VCaP (cell line): ENCODE data around the gene TSC1.
"Not testable (repeated sequence)": the region's sequence is repeated elsewhere in the genome, so short reads cannot be mapped to it uniquely, and the experiment has no call there.

Source experiments
- H3K27ac ChIP-seq: fragments of 450-650 bp; 2 replicates; pipeline ENCODE4 v1.5.1; 2017
- TF ChIP-seq, protein P1 (sequence below): fragments of 450-650 bp; conservative IDR thresholded peaks from 2 replicates; pipeline ENCODE4 v1.5.1; 2017; ENCODE audit warnings: mild to moderate bottlenecking, moderate library complexity

Gene TSC1

GRCh38 chr9:132944294-132945185, at the start of gene TSC1:
Gene TSC1 (minus strand): TSS chr9:132944616. CDS start chr9:132928872, 15,744 bp downstream.
- TF ChIP-seq, protein P1, sequence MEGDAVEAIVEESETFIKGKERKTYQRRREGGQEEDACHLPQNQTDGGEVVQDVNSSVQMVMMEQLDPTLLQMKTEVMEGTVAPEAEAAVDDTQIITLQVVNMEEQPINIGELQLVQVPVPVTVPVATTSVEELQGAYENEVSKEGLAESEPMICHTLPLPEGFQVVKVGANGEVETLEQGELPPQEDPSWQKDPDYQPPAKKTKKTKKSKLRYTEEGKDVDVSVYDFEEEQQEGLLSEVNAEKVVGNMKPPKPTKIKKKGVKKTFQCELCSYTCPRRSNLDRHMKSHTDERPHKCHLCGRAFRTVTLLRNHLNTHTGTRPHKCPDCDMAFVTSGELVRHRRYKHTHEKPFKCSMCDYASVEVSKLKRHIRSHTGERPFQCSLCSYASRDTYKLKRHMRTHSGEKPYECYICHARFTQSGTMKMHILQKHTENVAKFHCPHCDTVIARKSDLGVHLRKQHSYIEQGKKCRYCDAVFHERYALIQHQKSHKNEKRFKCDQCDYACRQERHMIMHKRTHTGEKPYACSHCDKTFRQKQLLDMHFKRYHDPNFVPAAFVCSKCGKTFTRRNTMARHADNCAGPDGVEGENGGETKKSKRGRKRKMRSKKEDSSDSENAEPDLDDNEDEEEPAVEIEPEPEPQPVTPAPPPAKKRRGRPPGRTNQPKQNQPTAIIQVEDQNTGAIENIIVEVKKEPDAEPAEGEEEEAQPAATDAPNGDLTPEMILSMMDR: no peak
- peak within 1 kb of the TSS; percentile 96 for H3K27ac ChIP-seq

GRCh38 chr9:132993511-132993939, 49.1 kb upstream of the TSC1 start:
- no peak overlapping the region for H3K27ac ChIP-seq
- TF ChIP-seq, protein P1: no peak

DNA sequence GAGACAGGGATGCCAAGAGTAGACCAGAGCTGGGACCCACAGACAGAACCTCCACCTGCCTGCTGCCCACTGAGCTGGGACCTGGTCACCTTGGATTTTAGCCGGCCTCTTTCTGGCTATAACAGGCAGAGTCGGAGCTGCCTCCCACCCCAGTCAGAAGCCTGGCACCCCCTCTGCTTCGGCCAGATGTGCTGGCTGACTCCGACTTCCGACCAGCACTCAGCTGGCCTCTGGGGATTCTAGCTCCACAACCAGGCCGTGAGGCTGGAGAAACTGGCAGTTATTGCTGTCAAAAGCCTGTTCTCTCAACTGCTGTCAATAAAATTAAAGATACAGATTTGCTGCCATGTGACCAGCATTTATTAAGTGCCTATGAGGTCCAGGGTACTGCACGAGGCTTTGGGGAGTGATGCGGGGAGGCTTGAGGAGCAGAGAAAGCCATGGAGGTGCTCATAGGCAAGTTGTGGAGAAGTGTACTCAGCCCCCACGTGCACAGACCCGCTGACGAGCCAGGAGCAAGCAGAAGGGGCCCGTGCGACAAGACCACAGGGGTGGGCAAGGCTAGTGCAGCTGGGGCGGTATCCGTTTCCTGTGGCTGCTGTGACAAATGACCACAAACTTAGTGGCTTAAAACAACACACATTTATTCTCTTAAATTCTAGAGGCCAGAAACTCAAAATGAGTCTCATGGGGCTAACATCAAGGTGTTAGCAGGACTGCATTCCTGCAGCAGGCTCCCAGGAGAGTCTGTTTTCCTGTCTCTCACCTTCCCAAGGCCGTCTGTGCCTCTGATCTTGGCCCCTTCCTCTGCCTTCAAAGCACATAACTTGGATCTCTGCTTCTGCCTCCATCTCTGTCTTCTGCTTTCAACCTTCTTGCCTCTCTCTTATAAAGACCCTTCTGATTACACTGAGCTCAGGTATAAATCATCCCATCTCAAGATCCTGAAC, 47.2 kb upstream of the TSC1 start:
- TF ChIP-seq, protein P1: no peak
- no peak overlapping the region for H3K27ac ChIP-seq

DNA sequence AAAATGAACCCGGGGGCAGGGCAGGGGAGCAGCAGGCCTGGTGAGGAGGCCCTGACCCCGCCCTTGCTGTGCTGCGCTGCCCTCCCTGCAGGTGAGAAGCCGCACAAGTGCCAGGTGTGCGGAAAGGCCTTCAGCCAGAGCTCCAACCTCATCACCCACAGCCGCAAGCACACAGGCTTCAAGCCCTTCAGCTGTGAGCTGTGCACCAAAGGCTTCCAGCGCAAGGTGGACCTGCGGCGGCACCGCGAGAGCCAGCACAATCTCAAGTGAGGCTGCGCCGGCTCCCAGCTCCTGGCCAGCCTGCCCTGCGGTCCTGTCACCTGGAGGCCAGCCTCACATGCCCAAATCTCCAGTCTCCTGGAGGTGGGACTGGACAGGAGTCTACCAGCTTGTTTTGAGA, 46.4 kb upstream of the TSC1 start:
- TF ChIP-seq, protein P1: no peak
- no peak overlapping the region for H3K27ac ChIP-seq

- H3K27ac ChIP-seq: not testable (repeated sequence)
Measured at GRCh38 chr9:132989998-132990557, 45.7 kb upstream of the TSC1 start.

DNA sequence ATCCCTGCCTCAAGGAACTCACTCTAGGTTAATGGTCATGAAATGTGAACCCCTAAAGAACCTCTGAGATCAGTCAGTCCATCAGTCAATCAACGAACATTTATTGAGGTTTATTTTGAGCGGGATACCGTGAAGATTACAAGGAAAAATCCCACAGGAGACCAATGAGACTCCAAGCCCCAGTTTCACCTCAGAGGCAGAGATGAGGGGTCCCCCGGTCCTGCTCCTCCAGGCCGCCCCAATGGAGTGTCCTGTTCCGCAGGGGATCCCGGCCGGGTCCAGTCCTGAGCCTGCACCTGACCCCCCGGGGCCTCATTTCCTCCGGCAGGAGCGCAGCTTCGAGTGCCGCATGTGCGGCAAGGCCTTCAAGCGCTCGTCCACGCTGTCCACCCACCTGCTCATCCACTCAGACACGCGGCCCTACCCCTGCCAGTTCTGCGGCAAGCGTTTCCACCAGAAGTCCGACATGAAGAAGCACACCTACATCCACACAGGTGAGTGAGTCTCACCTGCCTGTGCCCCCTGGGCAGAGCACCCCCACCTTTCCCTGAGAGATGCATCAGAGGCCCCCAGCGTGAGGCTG, 45.1 kb upstream of the TSC1 start:
- TF ChIP-seq, protein P1: no peak
- no peak overlapping the region for H3K27ac ChIP-seq

DNA sequence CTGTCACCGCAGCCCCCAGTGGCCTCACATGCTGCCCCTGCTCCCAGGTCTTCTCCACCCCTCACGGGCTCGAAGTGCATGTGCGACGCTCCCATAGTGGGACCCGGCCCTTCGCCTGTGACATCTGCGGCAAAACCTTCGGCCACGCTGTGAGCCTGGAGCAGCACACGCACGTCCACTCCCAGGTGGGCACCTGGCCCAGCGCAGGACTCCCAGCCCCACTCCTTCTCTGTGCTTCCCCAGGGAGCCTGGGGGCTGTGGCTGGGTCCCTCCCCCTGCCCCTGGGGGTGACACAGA, 44.5 kb upstream of the TSC1 start:
- TF ChIP-seq, protein P1: no peak
- no peak overlapping the region for H3K27ac ChIP-seq
